ENCODE measurements around the gene CNTN5.

Gene CNTN5

GRCh38 chr11:100151944-100152343 is 1131.2 kb downstream of the CNTN5 start:
- no peaks in the 10 kb centered on the region for H3K27me3 Mint-ChIP-seq
- H3K4me3 Mint-ChIP-seq, result no peak overlapping the region
- H3K27ac Mint-ChIP-seq, result no peak overlapping the region
- ATAC-seq (no peak), DNase-seq (no peak)
- H3K9me3 Mint-ChIP-seq, result peaks cover 15 to 24% of the 10 kb centered on the region in 2 donors
- no peaks in the 10 kb centered on the region for H3K4me1 Mint-ChIP-seq

- DNase-seq, result no peak
- no peak overlapping the region for H3K27ac Mint-ChIP-seq
- no peaks in the 10 kb centered on the region for H3K27me3 Mint-ChIP-seq
Measured at GRCh38 chr11:100152766-100153165, 1132.0 kb downstream of the CNTN5 start.

GRCh38 chr11:100163471-100163870 is 1142.7 kb downstream of the CNTN5 start:
- DNase-seq (no peak), ATAC-seq (no peak)
- peaks cover 8 to 11% of the 10 kb centered on the region in 2 donors for H3K9me3 Mint-ChIP-seq
- H3K27ac Mint-ChIP-seq, result no peak overlapping the region
- H3K4me1 Mint-ChIP-seq, result no peaks in the 10 kb centered on the region
- no peaks in the 10 kb centered on the region for H3K27me3 Mint-ChIP-seq
- H3K4me3 Mint-ChIP-seq, result no peak overlapping the region

More at GRCh38 chr11:100152766-100153165, 1132.0 kb downstream of the CNTN5 start:
- no peak for ATAC-seq
- no peaks in the 10 kb centered on the region for H3K4me1 Mint-ChIP-seq
- peaks cover 13 to 24% of the 10 kb centered on the region in 2 donors for H3K9me3 Mint-ChIP-seq
- no peak overlapping the region for H3K4me3 Mint-ChIP-seq

- ATAC-seq (no peak), DNase-seq (no peak)
- no peaks in the 10 kb centered on the region for H3K27me3 Mint-ChIP-seq
- H3K4me3 Mint-ChIP-seq, result no peak overlapping the region
- H3K27ac Mint-ChIP-seq, result no peak overlapping the region
- H3K9me3 Mint-ChIP-seq, result peaks cover 5 to 13% of the 10 kb centered on the region in 2 donors
- no peaks in the 10 kb centered on the region for H3K4me1 Mint-ChIP-seq
Measured at GRCh38 chr11:100174881-100175280, 1154.1 kb downstream of the CNTN5 start.

GRCh38 chr11:100176456-100176855 is 1155.7 kb downstream of the CNTN5 start:
- Mint-ChIP-seq H3K4me1 (no peaks in the 10 kb centered on the region), H3K9me3 (peaks cover 5 to 21% of the 10 kb centered on the region in 2 donors), H3K4me3 (no peak overlapping the region), H3K27ac (no peak overlapping the region), H3K27me3 (no peaks in the 10 kb centered on the region)
- DNase-seq, result no peak
- no peak for ATAC-seq

GRCh38 chr11:100177651-100178050 is 1156.9 kb downstream of the CNTN5 start:
- Mint-ChIP-seq H3K4me1 (no peaks in the 10 kb centered on the region), H3K4me3 (no peak overlapping the region), H3K27ac (no peak overlapping the region), H3K27me3 (no peaks in the 10 kb centered on the region), H3K9me3 (peaks cover 5 to 21% of the 10 kb centered on the region in 2 donors)
- ATAC-seq (no peak), DNase-seq (no peak)

GRCh38 chr11:100182350-100182749 is 1161.6 kb downstream of the CNTN5 start:
- no peak for DNase-seq
- H3K27ac Mint-ChIP-seq, result no peak overlapping the region

GRCh38 chr11:100182927-100183326 is 1162.2 kb downstream of the CNTN5 start:
- Mint-ChIP-seq H3K27me3 (no peaks in the 10 kb centered on the region), H3K27ac (no peak overlapping the region), H3K4me3 (no peak overlapping the region), H3K4me1 (no peaks in the 10 kb centered on the region), H3K9me3 (peaks cover 10 to 34% of the 10 kb centered on the region in 2 donors)
- no peak for DNase-seq
- no peak for ATAC-seq

More at GRCh38 chr11:100182350-100182749, 1161.6 kb downstream of the CNTN5 start:
- Mint-ChIP-seq H3K4me1 (no peaks in the 10 kb centered on the region), H3K27me3 (no peaks in the 10 kb centered on the region), H3K4me3 (no peak overlapping the region), H3K9me3 (peaks cover 10 to 34% of the 10 kb centered on the region in 2 donors)
- no peak for ATAC-seq

- H3K4me1 Mint-ChIP-seq, result no peaks in the 10 kb centered on the region
- no peak for DNase-seq
- H3K9me3 Mint-ChIP-seq, result peaks cover 12 to 27% of the 10 kb centered on the region in 2 donors
- no peak overlapping the region for H3K4me3 Mint-ChIP-seq
- ATAC-seq, result no peak
- H3K27me3 Mint-ChIP-seq, result no peaks in the 10 kb centered on the region
- H3K27ac Mint-ChIP-seq, result no peak overlapping the region
Measured at GRCh38 chr11:100185588-100185987, 1164.8 kb downstream of the CNTN5 start.

- Mint-ChIP-seq H3K4me1 (no peaks in the 10 kb centered on the region), H3K27ac (no peak overlapping the region), H3K9me3 (peaks cover 12 to 27% of the 10 kb centered on the region in 2 donors), H3K27me3 (no peaks in the 10 kb centered on the region), H3K4me3 (no peak overlapping the region)
- ATAC-seq (no peak), DNase-seq (no peak)
Measured at GRCh38 chr11:100188137-100188783, 1167.5 kb downstream of the CNTN5 start.

- Mint-ChIP-seq H3K9me3 (peaks cover 10 to 12% of the 10 kb centered on the region in 2 donors), H3K4me1 (no peaks in the 10 kb centered on the region), H3K4me3 (no peak overlapping the region), H3K27me3 (no peaks in the 10 kb centered on the region), H3K27ac (no peak overlapping the region)
- no peak for ATAC-seq
- no peak for DNase-seq
Measured at GRCh38 chr11:100190395-100190794, 1169.6 kb downstream of the CNTN5 start.

- Mint-ChIP-seq H3K9me3 (peaks cover 10 to 22% of the 10 kb centered on the region in 2 donors), H3K4me1 (no peaks in the 10 kb centered on the region), H3K27me3 (no peaks in the 10 kb centered on the region), H3K4me3 (no peak overlapping the region), H3K27ac (no peak overlapping the region)
- DNase-seq, result no peak
- ATAC-seq, result no peak
Measured at GRCh38 chr11:100192181-100192580, 1171.4 kb downstream of the CNTN5 start.

GRCh38 chr11:100203789-100204188 is 1183.0 kb downstream of the CNTN5 start:
- DNase-seq (no peak), ATAC-seq (no peak)
- Mint-ChIP-seq H3K4me1 (no peaks in the 10 kb centered on the region), H3K4me3 (no peak overlapping the region), H3K27ac (no peak overlapping the region), H3K27me3 (no peaks in the 10 kb centered on the region), H3K9me3 (peaks cover 6 to 7% of the 10 kb centered on the region in 2 donors)

GRCh38 chr11:100205926-100206325 is 1185.2 kb downstream of the CNTN5 start:
- no peak overlapping the region for H3K27ac Mint-ChIP-seq
- ATAC-seq, result no peak
- DNase-seq, result no peak
- H3K9me3 Mint-ChIP-seq, result peaks cover 0 to 8% of the 10 kb centered on the region in 2 donors
- no peaks in the 10 kb centered on the region for H3K4me1 Mint-ChIP-seq
- no peaks in the 10 kb centered on the region for H3K27me3 Mint-ChIP-seq
- no peak overlapping the region for H3K4me3 Mint-ChIP-seq

GRCh38 chr11:100208207-100208606 is 1187.5 kb downstream of the CNTN5 start:
- Mint-ChIP-seq H3K27ac (no peak overlapping the region), H3K4me3 (no peak overlapping the region), H3K9me3 (peaks cover 0 to 8% of the 10 kb centered on the region in 2 donors), H3K4me1 (no peaks in the 10 kb centered on the region), H3K27me3 (no peaks in the 10 kb centered on the region)
- DNase-seq, result no peak
- no peak for ATAC-seq

GRCh38 chr11:100214791-100215190 is 1194.0 kb downstream of the CNTN5 start:
- H3K9me3 Mint-ChIP-seq, result peaks cover 10 to 11% of the 10 kb centered on the region in 2 donors
- no peak for DNase-seq
- H3K27me3 Mint-ChIP-seq, result no peaks in the 10 kb centered on the region
- H3K27ac Mint-ChIP-seq, result no peak overlapping the region
- H3K4me1 Mint-ChIP-seq, result no peaks in the 10 kb centered on the region
- no peak overlapping the region for H3K4me3 Mint-ChIP-seq
- no peak for ATAC-seq

- H3K4me1 Mint-ChIP-seq, result no peaks in the 10 kb centered on the region
- ATAC-seq (no peak), DNase-seq (no peak)
- H3K4me3 Mint-ChIP-seq, result no peak overlapping the region
- no peaks in the 10 kb centered on the region for H3K27me3 Mint-ChIP-seq
- H3K27ac Mint-ChIP-seq, result no peak overlapping the region
- peaks cover under 1 to 8% of the 10 kb centered on the region in 2 donors for H3K9me3 Mint-ChIP-seq
Measured at GRCh38 chr11:100220801-100221200, 1200.1 kb downstream of the CNTN5 start.
